ENCODE data around the gene ZNF358. TPM values are rescaled to one million over a fixed set of nuclear protein-coding genes. Genes with fewer than 3 reads are reported as not detected.

The ZNF358 gene
- total and polyA plus RNA-seq, 2 donors (not counting 3 experiments of a cell fraction or from before 2014, with no cell fraction given), result 51.2 to 83.2 TPM

DNA sequence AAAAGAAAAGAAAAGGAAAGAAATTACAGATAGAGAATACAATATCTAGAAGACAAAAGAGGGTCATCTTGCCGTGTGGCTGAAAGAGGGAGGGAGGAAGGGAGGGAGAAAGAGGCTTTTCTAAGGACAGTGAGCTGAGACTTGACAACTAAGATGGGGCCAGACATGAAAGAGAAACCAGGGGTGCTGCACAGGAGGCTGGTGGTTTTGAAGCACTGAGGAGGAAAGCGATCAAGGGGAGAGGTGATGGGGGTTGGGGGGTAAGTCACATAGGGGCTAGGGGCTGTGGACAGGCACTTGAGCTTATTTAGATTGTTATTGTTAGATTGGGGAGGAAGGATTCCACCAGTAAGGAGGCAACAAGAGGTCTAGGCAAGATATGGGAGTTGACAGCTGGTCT lies 36.9 kb downstream of the ZNF358 start:
- no peaks in the 10 kb centered on the region for H3K9me3 ChIP-seq (replicated peaks; ENCODE audit: control insufficient read depth, insufficient read depth, low read length)
- ChIA-PET POLR2A (no interaction called here), CTCF (interaction anchor here (1.5 kb wide), 1 partner anchor 16 kb away, joined by 7 read pairs; no protein-coding TSS in a partner anchor)
- BruUV-seq (replicated peaks), result no TSS peak
- no peak overlapping the region for H3K4me3 ChIP-seq (replicated peaks in 1 of 3; ENCODE audit: insufficient read depth in 1 of 3, low read depth in 1 of 3, low read length in 3 of 3)
- H3K79me2 ChIP-seq (ENCODE audit: control insufficient read depth, insufficient read depth, low read length), result no peaks in the 10 kb centered on the region
- FAIRE-seq (no peak), DNase-seq (ENCODE audit: low read depth, low spot score) (no peak)
- TF ChIP-seq MYC (IDR thresholded peaks at IDR 0.05; ENCODE audit: low read depth, low read length), result no peak
- TF ChIP-seq, protein P1, sequence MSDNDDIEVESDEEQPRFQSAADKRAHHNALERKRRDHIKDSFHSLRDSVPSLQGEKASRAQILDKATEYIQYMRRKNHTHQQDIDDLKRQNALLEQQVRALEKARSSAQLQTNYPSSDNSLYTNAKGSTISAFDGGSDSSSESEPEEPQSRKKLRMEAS (IDR thresholded peaks at IDR 0.05; ENCODE audit: insufficient read depth, insufficient read length), result no peak
- TF ChIP-seq GATA2 (IDR thresholded peaks at IDR 0.05; ENCODE audit: insufficient read depth, insufficient read length, low read depth, low read length), result no peak
- TF ChIP-seq, protein P2, sequence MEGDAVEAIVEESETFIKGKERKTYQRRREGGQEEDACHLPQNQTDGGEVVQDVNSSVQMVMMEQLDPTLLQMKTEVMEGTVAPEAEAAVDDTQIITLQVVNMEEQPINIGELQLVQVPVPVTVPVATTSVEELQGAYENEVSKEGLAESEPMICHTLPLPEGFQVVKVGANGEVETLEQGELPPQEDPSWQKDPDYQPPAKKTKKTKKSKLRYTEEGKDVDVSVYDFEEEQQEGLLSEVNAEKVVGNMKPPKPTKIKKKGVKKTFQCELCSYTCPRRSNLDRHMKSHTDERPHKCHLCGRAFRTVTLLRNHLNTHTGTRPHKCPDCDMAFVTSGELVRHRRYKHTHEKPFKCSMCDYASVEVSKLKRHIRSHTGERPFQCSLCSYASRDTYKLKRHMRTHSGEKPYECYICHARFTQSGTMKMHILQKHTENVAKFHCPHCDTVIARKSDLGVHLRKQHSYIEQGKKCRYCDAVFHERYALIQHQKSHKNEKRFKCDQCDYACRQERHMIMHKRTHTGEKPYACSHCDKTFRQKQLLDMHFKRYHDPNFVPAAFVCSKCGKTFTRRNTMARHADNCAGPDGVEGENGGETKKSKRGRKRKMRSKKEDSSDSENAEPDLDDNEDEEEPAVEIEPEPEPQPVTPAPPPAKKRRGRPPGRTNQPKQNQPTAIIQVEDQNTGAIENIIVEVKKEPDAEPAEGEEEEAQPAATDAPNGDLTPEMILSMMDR (IDR thresholded peaks at IDR 0.05; ENCODE audit: extremely low read depth in 1 of 2, insufficient read depth in 1 of 2, low read depth in 1 of 2, low read length in 2 of 2), result no peak
- no peak for TF ChIP-seq EZH2 (IDR thresholded peaks at IDR 0.05; ENCODE audit: borderline replicate concordance, low read depth, low read length, severe bottlenecking)
- TF ChIP-seq POLR2A (IDR thresholded peaks at IDR 0.05; ENCODE audit: low read depth, low read length), result no peak
- H4K20me1 ChIP-seq (replicated peaks; ENCODE audit: control insufficient read depth, extremely low read depth, insufficient read depth, low read length), result no peaks in the 10 kb centered on the region
- H3K36me3 ChIP-seq (ENCODE audit: control insufficient read depth in 2 of 2, extremely low read depth in 1 of 2, insufficient read depth in 2 of 2, low read length in 2 of 2), result peaks cover 3 to 37% of the 10 kb centered on the region in 2 experiments
- H2AFZ ChIP-seq (ENCODE audit: low read depth, low read length), result no peak overlapping the region
- H3K4me1 ChIP-seq (ENCODE audit: control insufficient read depth, extremely low read depth, insufficient read depth, low read length), result no peaks in the 10 kb centered on the region
- H3K4me2 ChIP-seq (ENCODE audit: insufficient read depth, low read length), result no peak overlapping the region
- no peaks in the 10 kb centered on the region for H3K27me3 ChIP-seq (ENCODE audit: control insufficient read depth in 2 of 2, insufficient read depth in 2 of 2, low read length in 2 of 2)
- no peak overlapping the region for H3K9ac ChIP-seq (replicated peaks; ENCODE audit: extremely low read depth, insufficient read depth, low read length)
- no peak overlapping the region for H3K27ac ChIP-seq (ENCODE audit: insufficient read depth, low read depth, low read length)
- intact Hi-C loops (cut with micrococcal nuclease) (no loop called here), dilution Hi-C loops (cut with MboI; ENCODE audit: extremely low pct_ligation_motif_present, low sequenced_read_pairs) (no loop called here)
- H3K9me1 ChIP-seq (replicated peaks; ENCODE audit: control insufficient read depth, extremely low read depth, insufficient read depth, low read length), result no peaks in the 10 kb centered on the region

DNA sequence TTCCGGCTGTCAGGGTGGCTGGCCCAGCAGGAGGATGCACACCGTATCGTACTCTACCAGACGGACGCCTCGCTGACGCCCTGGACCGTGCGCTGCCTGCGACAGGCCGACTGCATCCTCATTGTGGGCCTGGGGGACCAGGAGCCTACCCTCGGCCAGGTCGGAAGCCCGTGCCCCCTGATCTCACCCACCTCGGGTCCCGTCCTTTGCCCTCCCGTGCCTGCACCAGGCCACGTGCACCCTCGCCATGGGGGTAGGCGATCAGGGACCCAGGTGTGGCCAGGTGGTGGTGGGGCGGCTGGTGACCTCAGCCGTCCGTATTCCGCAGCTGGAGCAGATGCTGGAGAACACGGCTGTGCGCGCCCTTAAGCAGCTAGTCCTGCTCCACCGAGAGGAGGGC lies 38.7 kb downstream of the ZNF358 start:
- H2AFZ ChIP-seq (ENCODE audit: low read depth, low read length), result no peak overlapping the region

More for the DNA sequence above, 38.7 kb downstream of the ZNF358 start:
- dilution Hi-C loops (cut with MboI; ENCODE audit: extremely low pct_ligation_motif_present, low sequenced_read_pairs), result no loop called here
- no peaks in the 10 kb centered on the region for H3K9me3 ChIP-seq (replicated peaks; ENCODE audit: control insufficient read depth, insufficient read depth, low read length)
- intact Hi-C loops (cut with micrococcal nuclease), result no loop called here
- no peak for FAIRE-seq
- no peak for DNase-seq (ENCODE audit: low read depth, low spot score)
- peaks cover 3 to 48% of the 10 kb centered on the region in 2 experiments for H3K36me3 ChIP-seq (ENCODE audit: control insufficient read depth in 2 of 2, extremely low read depth in 1 of 2, insufficient read depth in 2 of 2, low read length in 2 of 2)
- POLR2A ChIA-PET, result no interaction called here
- H3K4me3 ChIP-seq (replicated peaks in 1 of 3; ENCODE audit: insufficient read depth in 1 of 3, low read depth in 1 of 3, low read length in 3 of 3), result no peak overlapping the region
- no peaks in the 10 kb centered on the region for H4K20me1 ChIP-seq (replicated peaks; ENCODE audit: control insufficient read depth, extremely low read depth, insufficient read depth, low read length)
- no peak overlapping the region for H3K27ac ChIP-seq (ENCODE audit: insufficient read depth, low read depth, low read length)
- no TSS peak for BruUV-seq (replicated peaks)
- H3K4me2 ChIP-seq (ENCODE audit: insufficient read depth, low read length), result no peak overlapping the region
- no peak for TF ChIP-seq EZH2 (IDR thresholded peaks at IDR 0.05; ENCODE audit: borderline replicate concordance, low read depth, low read length, severe bottlenecking)
- no peak overlapping the region for H3K9ac ChIP-seq (replicated peaks; ENCODE audit: extremely low read depth, insufficient read depth, low read length)
- H3K27me3 ChIP-seq (ENCODE audit: control insufficient read depth in 2 of 2, insufficient read depth in 2 of 2, low read length in 2 of 2), result no peaks in the 10 kb centered on the region
- H3K4me1 ChIP-seq (ENCODE audit: control insufficient read depth, extremely low read depth, insufficient read depth, low read length), result no peaks in the 10 kb centered on the region
- CTCF ChIA-PET, result interaction anchor here (2.6 kb wide), 1 partner anchor 14 kb away, joined by 16 read pairs; no protein-coding TSS in a partner anchor
- H3K9me1 ChIP-seq (replicated peaks; ENCODE audit: control insufficient read depth, extremely low read depth, insufficient read depth, low read length), result no peaks in the 10 kb centered on the region
- no peaks in the 10 kb centered on the region for H3K79me2 ChIP-seq (ENCODE audit: control insufficient read depth, insufficient read depth, low read length)
